ENCODE data around the gene AMIGO2.

DNA sequence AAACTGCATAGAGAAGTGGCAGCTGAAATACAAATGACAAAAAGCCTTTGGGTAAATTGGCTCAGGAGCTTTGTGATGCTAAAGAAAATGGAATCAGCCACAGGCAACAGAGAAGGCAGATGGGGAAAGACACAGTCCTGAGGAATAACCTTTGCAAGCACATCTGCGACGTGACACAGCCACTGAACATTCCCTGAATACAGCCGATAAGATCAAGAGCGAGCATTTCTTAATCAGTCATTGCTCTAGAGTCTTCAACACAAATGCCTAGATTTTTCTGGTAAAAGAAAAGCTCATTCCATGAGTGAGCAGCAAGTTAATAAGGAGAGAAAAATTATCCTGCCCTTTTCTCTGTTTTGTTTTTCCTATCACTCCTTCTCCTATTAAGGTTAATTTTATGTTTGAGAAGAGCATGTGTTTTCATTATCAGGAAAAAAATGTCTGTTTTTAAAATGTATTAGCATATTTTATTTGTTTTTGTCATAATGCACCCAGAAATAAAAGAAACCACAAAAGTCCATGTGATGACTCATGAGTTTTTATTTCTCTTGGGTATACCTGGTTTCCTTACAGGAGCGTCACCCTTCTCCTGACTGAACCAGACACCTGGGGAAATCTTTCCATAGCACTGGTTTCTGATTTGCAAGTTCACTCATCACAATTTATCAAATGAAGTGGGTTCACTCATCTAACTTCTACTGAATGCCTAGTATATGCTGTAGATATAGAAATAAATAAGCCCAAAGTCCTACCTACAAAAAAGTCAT, 45.8 kb downstream of the AMIGO2 start:
- no peak for TF ChIP-seq EZH2 (IDR thresholded peaks at IDR 0.05)
- TF ChIP-seq, protein P1, sequence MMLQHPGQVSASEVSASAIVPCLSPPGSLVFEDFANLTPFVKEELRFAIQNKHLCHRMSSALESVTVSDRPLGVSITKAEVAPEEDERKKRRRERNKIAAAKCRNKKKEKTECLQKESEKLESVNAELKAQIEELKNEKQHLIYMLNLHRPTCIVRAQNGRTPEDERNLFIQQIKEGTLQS (IDR thresholded peaks at IDR 0.05): no peak
- TF ChIP-seq, protein P2, sequence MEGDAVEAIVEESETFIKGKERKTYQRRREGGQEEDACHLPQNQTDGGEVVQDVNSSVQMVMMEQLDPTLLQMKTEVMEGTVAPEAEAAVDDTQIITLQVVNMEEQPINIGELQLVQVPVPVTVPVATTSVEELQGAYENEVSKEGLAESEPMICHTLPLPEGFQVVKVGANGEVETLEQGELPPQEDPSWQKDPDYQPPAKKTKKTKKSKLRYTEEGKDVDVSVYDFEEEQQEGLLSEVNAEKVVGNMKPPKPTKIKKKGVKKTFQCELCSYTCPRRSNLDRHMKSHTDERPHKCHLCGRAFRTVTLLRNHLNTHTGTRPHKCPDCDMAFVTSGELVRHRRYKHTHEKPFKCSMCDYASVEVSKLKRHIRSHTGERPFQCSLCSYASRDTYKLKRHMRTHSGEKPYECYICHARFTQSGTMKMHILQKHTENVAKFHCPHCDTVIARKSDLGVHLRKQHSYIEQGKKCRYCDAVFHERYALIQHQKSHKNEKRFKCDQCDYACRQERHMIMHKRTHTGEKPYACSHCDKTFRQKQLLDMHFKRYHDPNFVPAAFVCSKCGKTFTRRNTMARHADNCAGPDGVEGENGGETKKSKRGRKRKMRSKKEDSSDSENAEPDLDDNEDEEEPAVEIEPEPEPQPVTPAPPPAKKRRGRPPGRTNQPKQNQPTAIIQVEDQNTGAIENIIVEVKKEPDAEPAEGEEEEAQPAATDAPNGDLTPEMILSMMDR (IDR thresholded peaks at IDR 0.05 in 2 of 3, conservative IDR thresholded peaks at IDR 0.05 in 1 of 3; ENCODE audit: borderline replicate concordance in 1 of 3, insufficient read depth in 1 of 3, low read depth in 2 of 3, low read length in 2 of 3): no peak
